ENCODE measurements around the gene NCOR1.
"Not testable (repeated sequence)": the region's sequence is repeated elsewhere in the genome, so short reads cannot be mapped to it uniquely, and the experiment has no call there.

Gene NCOR1

GRCh38 chr17:16215002-16215272 lies 397 bp downstream of the NCOR1 start:
- peak; percentile 79 for DNase-seq (ENCODE audit: low read depth, low spot score)

GRCh38 chr17:16214190-16215001 lies 938 bp downstream of the NCOR1 start:
- no peak for DNase-seq (ENCODE audit: low read depth, low spot score)

GRCh38 chr17:16212793-16213192 lies 2.5 kb downstream of the NCOR1 start:
- no peak for DNase-seq (ENCODE audit: low read depth, low spot score)

- no peak for DNase-seq (ENCODE audit: low read depth, low spot score)
Observed at GRCh38 chr17:16211590-16211989, 3.7 kb downstream of the NCOR1 start.

- DNase-seq (ENCODE audit: low read depth, low spot score) = not testable (repeated sequence)
Observed at GRCh38 chr17:16204763-16205162, 10.6 kb downstream of the NCOR1 start.

GRCh38 chr17:16202554-16203500 lies 12.5 kb downstream of the NCOR1 start:
- not testable (repeated sequence) for DNase-seq (ENCODE audit: low read depth, low spot score)

GRCh38 chr17:16201693-16202131 lies 13.6 kb downstream of the NCOR1 start:
- not testable (repeated sequence) for DNase-seq (ENCODE audit: low read depth, low spot score)

- DNase-seq (ENCODE audit: low read depth, low spot score) = no peak
Observed at GRCh38 chr17:16199093-16199492, 16.2 kb downstream of the NCOR1 start.

GRCh38 chr17:16197276-16197675 lies 18.1 kb downstream of the NCOR1 start:
- no peak for DNase-seq (ENCODE audit: low read depth, low spot score)

GRCh38 chr17:16194307-16194835 lies 21.0 kb downstream of the NCOR1 start:
- not testable (repeated sequence) for DNase-seq (ENCODE audit: low read depth, low spot score)

- DNase-seq (ENCODE audit: low read depth, low spot score) = no peak
Observed at GRCh38 chr17:16191604-16192003, 23.7 kb downstream of the NCOR1 start.

- DNase-seq (ENCODE audit: low read depth, low spot score) = no peak
Observed at GRCh38 chr17:16190703-16191360, 24.5 kb downstream of the NCOR1 start.

GRCh38 chr17:16189791-16190348 lies 25.5 kb downstream of the NCOR1 start:
- no peak for DNase-seq (ENCODE audit: low read depth, low spot score)

GRCh38 chr17:16187642-16188041 lies 27.7 kb downstream of the NCOR1 start:
- DNase-seq (ENCODE audit: low read depth, low spot score) = no peak

- no peak for DNase-seq (ENCODE audit: low read depth, low spot score)
Observed at GRCh38 chr17:16181581-16181980, 33.8 kb downstream of the NCOR1 start.

GRCh38 chr17:16178836-16179235 lies 36.5 kb downstream of the NCOR1 start:
- no peak for DNase-seq (ENCODE audit: low read depth, low spot score)

GRCh38 chr17:16171613-16172012 lies 43.7 kb downstream of the NCOR1 start:
- DNase-seq (ENCODE audit: low read depth, low spot score) = no peak

GRCh38 chr17:16166766-16167165 lies 48.6 kb downstream of the NCOR1 start:
- not testable (repeated sequence) for DNase-seq (ENCODE audit: low read depth, low spot score)

GRCh38 chr17:16158714-16159113 lies 56.6 kb downstream of the NCOR1 start:
- DNase-seq (ENCODE audit: low read depth, low spot score) = no peak

- DNase-seq (ENCODE audit: low read depth, low spot score) = no peak
Observed at GRCh38 chr17:16155536-16155935, 59.8 kb downstream of the NCOR1 start.

GRCh38 chr17:16152326-16152725 lies 63.0 kb downstream of the NCOR1 start:
- DNase-seq (ENCODE audit: low read depth, low spot score) = not testable (repeated sequence)
